NCI-H460 (cell line): ENCODE measurements around the gene RGS10. TPM values are rescaled to one million over a fixed set of nuclear protein-coding genes. Genes with fewer than 3 reads are reported as not detected.

ENCODE experiments used
- DNase-seq: peaks from one replicate; pipeline ENCODE4 v3.0.0-alpha.2; 2016; ENCODE audit warnings: low read depth; ENCODE audit errors: extremely low read depth
- total RNA-seq: library from RNA; depleted of rRNA; stranded (reverse); fragments of >200 nt; shearing (Covaris generic); gene quantifications from 2 replicates; pipeline ENCODE4 v1.2.3, GENCODE V29; 2014

The RGS10 gene
- total RNA-seq, 1 experiment from 2014 or later: 43.6 TPM

DNA sequence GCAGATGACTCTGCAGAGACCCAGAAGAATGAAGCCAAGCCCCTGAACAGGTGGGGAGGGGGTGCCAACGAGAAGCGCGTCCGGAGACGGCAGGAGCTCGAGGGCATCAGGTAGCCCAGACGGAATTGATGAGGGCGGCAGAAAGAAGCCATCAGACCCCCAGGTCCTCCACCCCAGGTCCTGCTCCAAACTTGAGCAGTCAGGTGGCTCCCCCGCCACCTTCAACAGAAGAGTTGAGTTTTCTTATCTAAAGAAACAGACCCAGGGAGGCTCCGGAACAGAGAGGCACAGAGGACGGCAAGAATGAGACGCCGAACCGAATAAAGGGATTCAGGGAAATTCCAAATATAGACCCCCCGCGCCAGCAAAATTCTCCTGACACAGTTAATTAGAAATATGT is 22.2 kb downstream of the RGS10 start:
- DNase-seq: no peak

DNA sequence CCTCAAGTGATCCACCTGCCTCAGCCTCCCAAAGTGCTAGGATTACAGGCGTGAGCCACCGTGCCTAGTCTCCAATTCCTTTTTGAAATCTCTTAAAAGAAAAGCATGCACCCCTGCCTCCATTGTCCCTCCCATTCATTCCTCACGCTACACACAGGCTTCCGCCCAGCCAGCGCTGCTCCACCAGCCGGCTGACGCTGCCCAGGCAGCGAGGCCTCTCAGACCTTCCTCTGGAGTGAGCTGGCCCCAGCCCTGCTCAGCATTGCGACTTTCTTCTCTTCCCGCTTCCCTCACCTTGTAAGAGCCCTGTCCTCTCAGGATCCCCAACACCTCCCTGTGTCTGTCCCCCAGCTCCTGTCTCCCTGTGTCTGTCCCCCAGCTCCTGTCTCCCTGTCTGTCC is 23.6 kb downstream of the RGS10 start:
- DNase-seq: no peak

DNA sequence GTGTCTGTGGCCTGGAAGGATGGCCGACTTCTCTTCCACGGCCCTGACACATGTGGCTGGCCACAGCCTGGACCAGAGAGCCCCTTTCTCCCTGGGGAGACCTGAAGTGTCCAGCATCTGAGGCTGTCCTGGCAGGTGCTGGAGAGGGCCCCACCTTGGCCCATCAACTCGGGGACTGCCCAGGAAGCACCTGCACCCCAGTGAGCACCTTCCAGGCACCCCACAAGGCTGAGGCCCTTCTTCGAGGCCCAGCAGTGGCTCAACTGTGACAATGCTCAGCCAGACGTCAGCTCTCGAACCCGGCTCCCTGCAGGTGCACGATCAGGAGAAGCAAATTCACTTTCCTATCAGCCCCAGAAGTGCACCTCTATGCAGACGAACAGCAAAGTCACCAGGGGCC is 24.3 kb downstream of the RGS10 start:
- no peak for DNase-seq

DNA sequence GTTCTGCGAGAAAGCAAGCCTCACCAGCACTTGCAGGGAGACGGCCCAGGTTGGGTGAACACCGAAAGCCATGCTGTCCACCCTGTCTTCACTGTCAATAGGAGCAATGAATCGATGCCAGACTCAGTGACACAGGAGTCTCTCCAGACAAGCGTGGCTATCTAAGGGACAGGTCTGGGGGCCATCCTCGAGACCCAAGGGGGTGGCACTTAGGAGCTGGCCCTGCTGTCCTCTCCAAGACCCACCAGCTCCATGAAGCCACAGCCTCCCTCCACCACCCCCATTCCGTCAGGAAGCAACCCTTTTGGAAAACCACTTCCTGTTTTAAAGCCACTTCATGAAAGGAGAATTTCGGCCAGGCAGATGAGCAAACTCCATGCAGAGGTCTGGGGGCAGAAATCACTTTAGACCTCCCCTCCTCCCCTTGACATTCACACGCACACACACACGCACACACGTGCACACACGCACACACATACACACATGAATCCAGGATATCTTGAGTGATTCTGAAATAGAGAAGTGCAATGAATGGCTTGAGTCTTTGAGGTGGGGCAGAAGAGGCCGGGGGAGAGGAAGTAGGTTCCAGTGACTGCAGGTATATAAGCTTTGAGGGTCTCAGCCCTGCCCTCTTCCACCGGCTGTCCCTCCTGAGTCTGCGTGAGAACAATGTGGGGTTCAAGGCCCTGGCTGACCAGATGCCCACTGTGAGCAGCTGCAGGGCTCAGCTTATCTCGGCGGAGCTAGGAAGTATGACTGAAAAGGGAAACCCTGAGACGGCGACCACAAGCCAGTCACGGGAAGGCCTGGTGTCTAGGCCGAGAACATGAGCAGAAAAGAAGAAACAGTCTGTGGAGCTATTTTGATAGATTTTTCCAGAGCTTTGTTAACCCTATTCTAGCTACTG is 25.0 kb downstream of the RGS10 start:
- DNase-seq: no peak

DNA sequence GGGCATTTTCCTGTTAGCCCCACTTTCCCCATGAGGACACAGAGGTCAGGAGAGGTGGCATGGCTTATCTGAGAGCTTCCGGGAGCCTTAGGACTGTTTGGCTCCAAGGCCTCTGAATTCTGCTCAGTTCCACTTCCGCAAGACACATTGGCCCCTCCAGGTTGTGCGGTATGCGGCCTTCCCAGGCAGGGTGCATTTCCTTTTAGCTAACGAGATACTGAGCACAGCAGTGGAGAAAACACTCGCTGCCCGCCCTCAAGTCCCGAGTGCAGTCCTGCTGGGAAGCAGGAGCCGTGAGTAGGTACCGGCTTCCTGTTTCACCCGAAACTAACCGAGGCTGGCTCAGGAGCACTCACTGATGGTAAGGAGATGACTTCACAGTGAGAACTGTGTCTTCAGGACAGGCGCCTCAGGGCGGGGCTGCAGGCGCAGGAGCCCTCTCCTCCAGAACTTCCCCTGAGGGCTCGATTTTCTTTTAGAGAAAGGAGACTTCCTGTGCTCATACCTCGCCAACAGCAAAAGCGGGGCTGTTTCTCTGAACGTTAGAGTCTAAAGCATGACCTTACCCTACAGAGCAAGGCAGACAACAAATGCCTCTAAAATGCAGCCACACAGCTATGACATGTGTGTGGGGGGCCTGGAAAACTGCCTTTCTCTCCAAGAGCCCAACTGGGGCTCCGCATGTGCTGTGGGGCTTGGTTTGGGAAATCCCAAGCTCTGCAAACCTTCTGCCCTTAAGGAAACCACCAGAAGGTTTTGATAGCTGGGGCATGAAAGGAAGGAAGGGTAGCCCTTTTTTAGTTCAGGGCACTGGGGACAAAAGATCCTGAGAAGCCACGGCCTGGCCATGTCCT is 25.9 kb downstream of the RGS10 start:
- DNase-seq: no peak

DNA sequence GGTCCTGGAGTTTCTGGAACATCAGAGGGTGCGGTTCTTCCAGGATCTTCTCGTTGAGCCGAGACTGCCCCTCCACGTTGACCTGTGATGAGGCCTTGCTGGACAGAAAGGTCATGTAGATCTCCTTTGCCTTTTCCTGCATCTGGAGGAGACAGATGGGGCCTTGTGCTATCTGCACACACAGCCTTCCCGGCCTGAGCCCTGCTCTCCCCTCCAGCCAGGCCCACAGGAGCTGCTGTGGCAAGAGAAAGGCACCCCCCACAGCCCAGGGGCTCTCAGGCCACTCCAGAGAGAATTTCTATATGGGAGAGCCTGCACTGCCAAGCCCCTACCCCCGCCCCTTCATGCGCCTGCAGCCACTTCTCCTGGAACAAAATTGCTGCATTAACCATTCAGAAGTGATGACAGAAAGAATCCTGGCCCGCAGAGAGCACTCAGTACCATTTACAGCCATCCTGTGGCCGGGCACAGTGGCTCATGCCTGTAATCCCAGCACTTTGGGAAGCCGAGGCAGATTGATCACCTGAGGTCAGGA is 26.9 kb downstream of the RGS10 start:
- DNase-seq: no peak

DNA sequence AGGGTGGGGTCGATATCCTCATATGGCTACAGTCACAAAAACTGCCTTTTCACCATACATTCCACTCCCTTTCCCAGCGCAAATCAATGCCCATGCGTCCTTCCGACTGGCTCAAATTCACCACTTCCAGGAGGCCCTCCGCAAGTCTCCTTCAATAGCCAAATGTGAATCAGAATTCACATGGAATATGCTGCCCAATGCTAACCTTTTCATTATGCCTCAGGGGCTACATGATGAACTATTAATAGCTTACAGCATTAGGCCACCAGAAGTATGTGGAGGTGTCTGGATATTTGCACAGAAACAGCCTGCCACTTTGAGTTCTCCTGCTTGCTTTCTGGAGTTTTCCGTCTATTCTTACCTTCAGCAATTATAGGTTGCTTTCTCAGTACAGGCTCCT is 27.7 kb downstream of the RGS10 start:
- no peak for DNase-seq

DNA sequence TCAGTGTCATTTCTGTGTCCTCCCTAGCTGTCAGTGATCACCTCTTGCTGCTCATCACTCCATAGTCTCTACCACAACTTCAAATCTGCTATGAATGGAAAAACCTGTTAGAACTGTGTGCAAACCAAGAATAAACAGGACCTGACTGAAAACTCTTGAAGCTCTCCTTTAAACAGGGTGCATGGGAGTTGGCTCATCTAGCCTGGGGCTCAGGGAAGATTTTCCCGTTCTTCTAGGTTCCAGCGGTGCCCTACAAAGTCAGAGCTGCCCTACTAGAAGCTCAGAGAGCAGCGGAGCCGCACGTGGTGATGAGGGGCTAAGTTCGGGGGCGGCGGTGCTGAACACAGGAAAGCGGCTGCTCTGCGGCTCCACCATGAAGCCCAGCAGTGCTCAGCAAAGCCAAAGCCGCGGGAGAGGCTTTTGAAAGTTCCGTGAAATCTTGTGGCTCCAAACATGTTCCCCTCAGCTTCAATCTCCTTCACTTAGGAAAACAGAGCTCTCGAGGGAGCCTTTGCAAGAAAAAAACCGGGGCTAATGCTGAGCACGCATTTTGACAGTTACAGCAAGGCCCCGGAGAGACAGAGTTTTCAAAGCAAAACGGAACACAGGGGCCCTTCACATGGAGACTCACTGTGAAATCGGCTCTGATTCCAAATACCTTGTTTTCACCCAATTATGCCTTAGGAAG is 30.5 kb downstream of the RGS10 start:
- DNase-seq: no peak

DNA sequence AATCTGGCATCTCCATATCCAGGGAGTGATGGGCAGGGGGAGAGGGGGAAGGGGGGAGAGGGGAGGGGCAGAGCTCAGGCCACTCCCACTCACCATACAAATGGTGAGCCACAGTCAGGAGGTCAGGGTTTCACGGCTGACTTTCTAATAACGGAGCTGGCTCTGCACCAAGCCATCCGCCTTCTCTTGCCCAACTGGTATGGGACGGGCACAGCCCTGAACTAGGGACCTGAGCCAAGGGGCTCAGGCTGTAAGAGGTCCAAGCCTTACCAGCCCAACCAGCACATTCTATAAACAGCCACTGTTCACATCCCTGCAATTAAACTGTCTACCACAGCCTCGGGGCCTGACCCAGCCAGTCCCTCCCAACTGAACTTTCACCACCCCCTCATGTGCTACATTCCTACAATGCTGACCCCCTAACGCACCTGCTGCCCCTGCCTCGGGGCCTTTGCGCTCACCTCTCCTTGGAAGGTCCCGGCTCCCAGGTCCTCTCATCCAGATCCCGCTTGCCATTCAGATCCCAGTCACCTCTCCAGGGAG is 32.5 kb downstream of the RGS10 start:
- DNase-seq: no peak

DNA sequence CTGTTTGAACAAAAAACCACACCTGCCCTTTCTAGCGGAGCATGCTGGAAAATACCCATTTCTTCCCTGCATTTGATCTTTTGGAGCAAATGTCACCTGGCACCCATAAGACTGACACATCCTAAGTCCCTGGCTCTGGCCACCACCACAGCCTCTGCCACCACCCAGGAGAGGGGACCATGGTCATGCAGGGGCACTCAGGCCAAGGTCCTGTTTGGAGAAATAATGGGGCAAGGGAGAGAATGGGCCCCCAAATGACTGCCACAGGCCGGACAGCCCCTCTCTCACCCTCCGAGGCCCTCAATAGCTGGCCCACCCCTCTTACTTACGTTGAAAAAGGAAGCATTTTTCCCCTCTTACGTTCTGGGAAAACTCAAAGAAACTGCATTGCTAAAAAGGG is 35.4 kb downstream of the RGS10 start:
- DNase-seq: no peak

DNA sequence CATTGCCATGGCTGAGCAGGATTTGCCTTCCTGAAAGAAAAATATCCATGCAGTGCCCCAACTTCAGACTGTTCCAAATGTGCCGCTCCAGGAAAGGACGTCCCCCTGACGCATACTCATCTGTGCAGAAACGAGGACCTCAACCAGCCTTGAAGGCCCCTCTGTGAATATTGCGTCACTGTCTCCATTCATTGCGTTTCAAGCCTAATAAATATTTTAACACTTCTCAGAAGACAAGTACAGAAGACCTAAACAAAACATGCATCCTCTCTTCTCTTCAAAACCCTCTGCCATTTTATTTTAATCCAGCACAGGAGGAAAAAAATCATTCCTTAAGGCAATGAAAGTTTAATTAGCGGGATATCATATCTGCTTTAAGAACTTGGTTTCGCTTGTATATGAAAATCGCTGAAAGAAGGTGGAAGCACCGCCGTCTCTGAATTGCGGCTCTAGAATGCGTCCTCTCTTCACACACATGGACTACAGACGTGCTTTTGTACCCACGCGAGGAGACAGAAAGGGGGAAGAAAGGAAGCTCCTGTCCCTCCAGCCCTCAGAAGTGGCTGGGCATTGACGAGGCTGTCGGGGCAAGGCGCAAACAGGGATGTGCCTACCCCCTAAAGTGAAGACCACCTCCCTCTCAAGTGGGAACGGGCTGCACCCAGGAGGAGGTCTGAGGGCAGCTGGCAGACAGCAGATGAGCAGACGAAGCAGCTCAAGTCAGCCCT is 36.8 kb downstream of the RGS10 start:
- no peak for DNase-seq

DNA sequence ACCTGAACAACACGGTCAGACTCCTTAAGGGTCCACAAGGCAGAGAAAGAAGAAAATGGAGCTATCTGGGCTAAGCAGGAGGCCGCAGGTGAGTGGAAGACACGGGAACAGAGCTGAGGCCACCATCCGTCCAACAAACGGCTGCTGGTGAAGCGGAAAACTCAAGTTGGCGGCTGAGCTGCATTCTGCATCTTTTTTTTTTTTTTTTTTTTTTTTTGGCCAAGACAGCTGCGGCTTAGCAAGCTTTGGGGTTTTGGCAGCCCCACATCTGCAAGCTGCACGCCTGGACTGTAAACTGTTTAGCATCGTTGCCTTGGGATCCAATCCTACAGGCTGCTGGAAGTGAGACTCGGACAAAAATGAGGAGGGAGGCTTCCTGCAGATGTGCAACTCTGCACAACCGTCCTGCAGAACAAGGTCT is 37.4 kb downstream of the RGS10 start:
- no peak for DNase-seq

DNA sequence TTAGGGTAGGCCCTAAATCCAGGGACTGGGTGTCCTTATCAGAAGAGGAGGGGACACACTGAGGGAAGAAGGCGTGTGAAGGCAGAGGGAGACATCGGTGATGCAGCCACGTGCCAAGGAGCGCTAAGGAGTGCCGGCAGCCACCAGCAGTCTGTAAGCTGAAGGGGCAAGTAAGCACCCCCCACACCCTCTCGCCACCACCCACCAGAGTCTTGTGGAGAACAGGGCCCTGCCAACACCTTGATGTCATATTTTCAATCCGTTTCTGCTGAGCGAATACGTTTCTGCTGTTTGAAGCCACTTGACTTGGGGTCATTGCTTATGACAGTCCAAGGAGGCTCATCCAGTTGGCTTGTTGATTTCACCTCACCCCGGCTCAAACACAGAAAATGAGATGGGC is 37.9 kb downstream of the RGS10 start:
- no peak for DNase-seq

DNA sequence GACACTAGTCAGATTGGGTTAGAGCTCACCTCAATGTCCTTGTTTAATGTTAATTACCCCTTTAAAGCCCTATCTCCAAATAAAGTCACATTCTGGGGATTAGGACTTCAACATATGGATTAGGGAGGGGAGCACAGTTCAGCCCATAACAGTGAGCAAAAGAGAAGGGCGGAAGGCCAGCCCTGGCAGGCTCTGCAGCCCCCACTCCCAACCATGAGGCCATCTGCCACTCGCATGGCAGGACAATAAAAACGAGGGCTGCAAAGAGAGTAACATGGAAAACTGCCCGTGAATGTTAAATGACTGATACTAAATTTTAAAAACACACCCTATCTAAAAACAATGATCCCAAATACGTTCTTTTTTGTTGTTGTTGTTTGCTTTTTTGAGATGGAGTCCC is 38.7 kb downstream of the RGS10 start:
- no peak for DNase-seq

DNA sequence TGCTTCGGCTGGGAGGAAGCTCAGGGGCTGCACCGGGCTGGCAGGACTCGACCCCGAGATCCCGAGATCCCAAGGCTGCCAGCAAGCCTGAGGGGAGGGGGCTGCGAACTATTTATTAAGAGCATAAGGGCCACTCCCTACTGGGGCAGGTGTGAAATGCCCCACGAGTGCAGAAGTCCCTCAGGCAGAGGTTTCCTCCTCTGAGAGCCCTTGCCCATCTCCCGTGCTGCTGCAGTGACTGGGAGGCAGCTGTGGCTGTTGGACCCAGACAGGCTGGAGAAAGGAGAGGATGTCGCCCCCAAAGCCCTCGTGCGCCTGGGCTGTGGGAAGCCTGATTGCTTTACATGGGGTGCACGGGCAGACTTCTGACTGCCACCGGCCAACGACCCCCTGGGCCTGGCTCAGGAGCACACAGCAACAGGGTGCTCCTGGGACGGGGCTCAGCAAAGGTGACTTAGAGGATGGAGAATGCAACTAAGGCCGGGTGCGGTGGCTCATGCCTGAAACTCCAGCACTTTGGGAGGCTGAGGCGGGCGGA is 39.8 kb downstream of the RGS10 start:
- no peak for DNase-seq

DNA sequence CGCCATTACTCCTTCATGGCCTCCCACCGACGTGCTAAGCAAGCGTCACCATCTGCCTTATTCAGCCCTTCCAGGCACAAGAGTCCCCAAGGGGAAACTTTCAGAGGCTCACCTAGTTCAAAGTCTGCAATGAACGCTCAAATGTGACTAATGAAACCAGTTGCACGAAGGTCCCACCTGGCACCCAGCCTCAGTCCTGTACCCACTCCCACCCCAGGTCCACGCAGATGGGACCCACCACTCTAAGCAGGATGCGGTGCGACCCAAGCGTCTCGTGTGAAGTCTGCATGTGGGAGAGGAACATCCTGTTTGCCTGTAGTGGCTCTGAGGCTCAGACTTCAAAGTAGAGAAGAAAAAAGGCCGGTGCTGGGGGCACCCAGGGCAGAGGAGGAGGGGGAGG is 40.3 kb downstream of the RGS10 start:
- no peak for DNase-seq

DNA sequence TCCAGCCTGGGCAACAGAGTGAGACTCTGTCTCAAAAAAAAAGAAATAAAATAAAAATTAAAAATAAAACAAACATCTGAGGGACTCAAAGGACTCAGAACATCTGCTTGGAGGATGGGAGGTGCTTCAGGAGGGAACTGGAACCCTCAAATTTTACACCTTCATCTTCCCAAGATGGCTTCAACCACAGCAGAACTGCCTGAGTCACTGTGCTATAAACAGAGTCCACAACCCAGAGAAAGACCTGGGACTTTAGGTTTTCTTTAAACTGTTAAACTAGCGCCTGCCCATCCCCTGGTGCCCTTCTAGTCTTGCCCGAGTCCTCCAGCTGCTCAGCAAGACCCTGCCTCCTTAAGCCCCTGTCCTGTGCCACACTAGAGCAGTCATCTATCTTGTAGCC is 40.8 kb downstream of the RGS10 start:
- DNase-seq: no peak

DNA sequence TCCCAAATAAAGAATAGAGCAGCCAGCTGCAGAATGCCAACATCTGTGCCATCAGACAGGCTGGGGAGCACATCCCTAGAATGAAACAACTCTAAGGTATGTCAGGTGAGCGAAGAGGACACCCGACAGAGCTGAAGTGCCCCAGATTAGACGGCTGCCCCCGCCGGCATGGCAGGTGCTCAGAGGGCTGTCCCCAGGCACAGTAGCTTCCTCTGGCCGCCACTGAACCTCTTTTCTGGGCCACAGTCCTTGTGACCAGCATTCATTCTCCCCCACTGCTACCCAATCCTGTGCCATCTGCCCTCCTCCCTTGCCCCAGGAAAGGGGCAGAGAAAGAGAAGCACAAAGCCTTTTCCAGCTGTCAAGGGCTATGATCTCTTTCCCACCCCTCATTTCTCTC is 41.7 kb downstream of the RGS10 start:
- no peak for DNase-seq

DNA sequence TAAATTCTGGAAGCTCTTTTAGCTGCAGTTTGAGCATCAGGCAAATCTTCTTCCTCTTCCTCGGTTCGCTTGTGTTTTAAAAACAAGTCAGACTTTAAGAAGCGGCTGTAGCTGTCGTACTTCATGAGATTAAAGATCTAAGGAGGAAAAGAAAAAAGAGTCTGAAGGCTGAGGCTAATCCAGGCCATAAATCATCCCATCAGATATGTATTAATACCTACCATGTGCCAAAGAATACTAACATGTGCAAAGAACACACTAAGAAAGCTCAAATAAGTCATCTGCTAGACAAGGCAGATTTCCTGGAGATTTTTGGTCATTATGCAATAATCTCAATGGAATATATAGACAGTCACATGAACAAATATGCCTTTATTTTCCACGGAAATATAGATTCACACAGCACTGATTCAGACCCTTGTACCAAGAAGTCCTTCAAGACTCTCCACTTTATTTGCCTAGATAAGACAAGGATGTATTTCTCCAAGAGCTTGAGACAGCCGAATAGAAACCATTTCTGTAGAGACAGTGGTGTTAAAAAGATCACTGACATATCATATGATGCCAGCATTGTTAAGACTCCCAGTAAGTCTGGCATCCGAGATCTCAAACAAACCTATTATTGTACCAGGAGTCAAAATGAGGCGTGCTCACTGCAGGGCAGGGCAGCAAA is 42.3 kb downstream of the RGS10 start:
- no peak for DNase-seq
